ENCODE results near the gene TMEM183A.
"Not testable (repeated sequence)": the region's sequence is repeated elsewhere in the genome, so short reads cannot be mapped to it uniquely, and the experiment has no call there.

Gene TMEM183A

GRCh38 chr1:202987255-202987654 is 19.9 kb upstream of the TMEM183A start:
- no peak for DNase-seq (ENCODE audit: low spot score)

GRCh38 chr1:202987922-202988583 is 19.1 kb upstream of the TMEM183A start:
- no peak for DNase-seq (ENCODE audit: low spot score)

GRCh38 chr1:202989879-202990278 is 17.3 kb upstream of the TMEM183A start:
- DNase-seq (ENCODE audit: low spot score) = no peak

GRCh38 chr1:202991112-202991511 is 16.1 kb upstream of the TMEM183A start:
- no peak for DNase-seq (ENCODE audit: low spot score)

GRCh38 chr1:202994756-202995155 is 12.4 kb upstream of the TMEM183A start:
- DNase-seq (ENCODE audit: low spot score) = peak; percentile 14

GRCh38 chr1:202998836-202999750 is 8.1 kb upstream of the TMEM183A start:
- DNase-seq (ENCODE audit: low spot score) = peak; percentile 40

- DNase-seq (ENCODE audit: low spot score) = no peak
Measured at GRCh38 chr1:203000217-203000944, 6.8 kb upstream of the TMEM183A start.

GRCh38 chr1:203001986-203002385 is 5.2 kb upstream of the TMEM183A start:
- no peak for DNase-seq (ENCODE audit: low spot score)

- DNase-seq (ENCODE audit: low spot score) = no peak
Measured at GRCh38 chr1:203002951-203003350, 4.2 kb upstream of the TMEM183A start.

GRCh38 chr1:203005395-203006142 is 1.6 kb upstream of the TMEM183A start:
- not testable (repeated sequence) for DNase-seq (ENCODE audit: low spot score)

- DNase-seq (ENCODE audit: low spot score) = no peak
Measured at GRCh38 chr1:203009185-203009584, 2.0 kb downstream of the TMEM183A start.

GRCh38 chr1:203011582-203011981 is 4.4 kb downstream of the TMEM183A start:
- DNase-seq (ENCODE audit: low spot score) = no peak

- DNase-seq (ENCODE audit: low spot score) = no peak
Measured at GRCh38 chr1:203017061-203017460, 9.9 kb downstream of the TMEM183A start.

GRCh38 chr1:203017692-203018091 is 10.5 kb downstream of the TMEM183A start:
- DNase-seq (ENCODE audit: low spot score) = no peak

- DNase-seq (ENCODE audit: low spot score) = not testable (repeated sequence)
Measured at GRCh38 chr1:203022855-203023254, 15.7 kb downstream of the TMEM183A start.

GRCh38 chr1:203025686-203026030 is 18.5 kb downstream of the TMEM183A start:
- DNase-seq (ENCODE audit: low spot score) = no peak

GRCh38 chr1:203026031-203026665 is 19.0 kb downstream of the TMEM183A start, which contains the start of gene PPFIA4:
Gene PPFIA4, plus strand, starts transcription at chr1:203026491. Its CDS starts 12,518 bp downstream, at chr1:203039009.
- peak; percentile 68 for DNase-seq (ENCODE audit: low spot score)

- DNase-seq (ENCODE audit: low spot score) = no peak
Measured at GRCh38 chr1:203026666-203027663, 19.8 kb downstream of the TMEM183A start.

GRCh38 chr1:203028067-203028783 is 21.1 kb downstream of the TMEM183A start:
- no peak for DNase-seq (ENCODE audit: low spot score)
